ENCODE data around the gene ALOXE3.

The ALOXE3 gene

GRCh38 chr17:8150194-8151119, 32.1 kb upstream of the ALOXE3 start:
- H3K27ac Mint-ChIP-seq, result peak overlapping the region; percentile 45
- peaks cover 34% of the 10 kb centered on the region for H3K4me1 Mint-ChIP-seq (ENCODE audit: low read depth)
- H3K4me3 Mint-ChIP-seq, result peak overlapping the region; percentile 95
- DNase-seq (ENCODE audit: low spot score), result no peak
- peaks cover 23% of the 10 kb centered on the region for H3K36me3 Mint-ChIP-seq (ENCODE audit: low read depth)
- no peaks in the 10 kb centered on the region for H3K27me3 Mint-ChIP-seq (ENCODE audit: low read depth)
- no peaks in the 10 kb centered on the region for H3K9me3 Mint-ChIP-seq

GRCh38 chr17:8149419-8150193, 31.3 kb upstream of the ALOXE3 start:
- Mint-ChIP-seq H3K4me3 (no peak overlapping the region), H3K27ac (no peak overlapping the region), H3K9me3 (no peaks in the 10 kb centered on the region), H3K36me3 (ENCODE audit: low read depth) (peaks cover 23% of the 10 kb centered on the region), H3K27me3 (ENCODE audit: low read depth) (no peaks in the 10 kb centered on the region), H3K4me1 (ENCODE audit: low read depth) (peaks cover 26% of the 10 kb centered on the region)
- no peak for DNase-seq (ENCODE audit: low spot score)

DNA sequence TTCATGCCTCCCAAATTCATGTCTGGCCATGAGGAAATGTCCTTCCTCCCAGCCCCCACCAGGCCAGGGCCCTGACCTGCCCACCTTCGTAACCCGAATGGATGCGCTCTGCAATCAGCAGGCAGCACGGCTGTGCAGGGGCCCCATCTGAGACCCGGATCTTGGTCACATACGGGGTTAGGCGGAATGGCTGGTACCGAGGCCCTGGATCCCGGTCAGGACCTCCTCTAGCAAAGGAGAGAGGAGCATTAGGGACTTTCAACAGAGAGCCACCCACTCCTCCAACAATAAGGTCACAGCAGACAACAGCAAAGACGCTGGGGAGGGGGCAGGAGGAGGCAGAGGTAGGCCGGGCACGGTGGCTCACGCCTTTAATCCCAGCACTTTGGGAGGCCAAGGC, 30.2 kb upstream of the ALOXE3 start:
- peaks cover 19% of the 10 kb centered on the region for H3K4me1 Mint-ChIP-seq (ENCODE audit: low read depth)

GRCh38 chr17:8147805-8148404, 29.6 kb upstream of the ALOXE3 start:
- H3K27me3 Mint-ChIP-seq (ENCODE audit: low read depth), result no peaks in the 10 kb centered on the region
- H3K36me3 Mint-ChIP-seq (ENCODE audit: low read depth), result peaks cover 29% of the 10 kb centered on the region
- no peak overlapping the region for H3K27ac Mint-ChIP-seq
- H3K9me3 Mint-ChIP-seq, result no peaks in the 10 kb centered on the region
- no peak for DNase-seq (ENCODE audit: low spot score)
- H3K4me3 Mint-ChIP-seq, result no peak overlapping the region
- H3K4me1 Mint-ChIP-seq (ENCODE audit: low read depth), result peaks cover 13% of the 10 kb centered on the region

More for the DNA sequence above, 30.2 kb upstream of the ALOXE3 start:
- Mint-ChIP-seq H3K36me3 (ENCODE audit: low read depth) (peaks cover 29% of the 10 kb centered on the region), H3K27ac (no peak overlapping the region), H3K9me3 (no peaks in the 10 kb centered on the region), H3K27me3 (ENCODE audit: low read depth) (no peaks in the 10 kb centered on the region), H3K4me3 (no peak overlapping the region)
- no peak for DNase-seq (ENCODE audit: low spot score)

DNA sequence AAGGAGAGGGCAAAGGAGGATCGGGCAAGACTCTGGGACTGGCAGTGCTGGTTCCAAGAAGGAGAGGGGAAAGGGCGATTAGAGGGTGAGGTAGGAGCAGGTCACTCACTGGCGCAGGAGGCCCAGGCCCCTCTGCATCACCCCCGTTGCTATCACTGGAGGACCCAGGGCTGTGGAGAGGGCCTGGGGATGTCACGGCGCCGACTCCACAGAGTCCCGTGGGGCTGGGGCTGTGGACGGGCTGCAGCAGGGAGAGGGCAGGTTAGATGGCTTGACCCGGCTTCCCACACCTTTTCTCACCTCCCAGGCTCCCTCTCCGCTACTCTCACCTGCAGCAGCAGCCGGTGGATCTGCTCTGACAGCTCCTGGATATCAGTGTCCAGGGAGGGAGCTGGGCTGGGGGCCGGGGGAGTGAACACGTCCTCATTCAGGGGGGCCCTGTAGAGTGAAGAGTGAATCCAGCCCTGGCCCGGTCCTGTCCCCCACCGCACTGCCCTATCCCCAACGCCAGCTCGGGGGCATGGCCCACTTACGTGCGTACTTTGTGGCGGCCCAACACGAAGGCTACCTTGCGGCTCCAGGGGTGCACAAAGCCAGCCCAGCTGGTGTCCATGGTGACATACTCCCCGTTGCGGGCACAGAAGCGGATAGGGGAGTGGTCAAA, 29.0 kb upstream of the ALOXE3 start:
- no peak for DNase-seq (ENCODE audit: low spot score)
- Mint-ChIP-seq H3K4me3 (no peak overlapping the region), H3K27me3 (ENCODE audit: low read depth) (no peaks in the 10 kb centered on the region), H3K9me3 (no peaks in the 10 kb centered on the region), H3K36me3 (ENCODE audit: low read depth) (peaks cover 30% of the 10 kb centered on the region), H3K27ac (peak overlapping the region; percentile 12), H3K4me1 (ENCODE audit: low read depth) (peaks cover 6% of the 10 kb centered on the region)

GRCh38 chr17:8146381-8147140, 28.2 kb upstream of the ALOXE3 start:
- Mint-ChIP-seq H3K9me3 (no peaks in the 10 kb centered on the region), H3K27ac (peak overlapping the region; percentile 12), H3K4me1 (ENCODE audit: low read depth) (peaks cover 2% of the 10 kb centered on the region), H3K27me3 (ENCODE audit: low read depth) (no peaks in the 10 kb centered on the region), H3K36me3 (ENCODE audit: low read depth) (peaks cover 35% of the 10 kb centered on the region), H3K4me3 (no peak overlapping the region)
- DNase-seq (ENCODE audit: low spot score), result no peak

DNA sequence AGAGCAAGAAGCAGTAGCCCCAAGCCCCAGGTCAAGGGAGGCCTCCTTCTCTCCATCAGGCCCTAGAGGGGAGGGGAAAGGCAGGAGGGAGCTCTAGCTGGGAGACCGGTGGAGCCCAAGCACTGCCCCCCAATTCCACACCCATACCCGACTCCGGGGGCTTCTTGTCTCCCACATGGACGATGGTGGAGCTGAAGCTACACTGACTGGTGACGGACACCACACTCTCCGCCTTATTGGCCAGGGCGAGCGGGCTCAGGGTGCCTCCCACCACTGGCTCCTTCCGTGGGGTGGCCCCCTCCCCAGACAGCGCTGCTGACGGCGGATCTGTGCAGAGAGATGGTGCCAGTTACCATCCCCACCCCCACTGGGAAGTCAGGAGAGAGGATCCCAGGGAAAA, 27.5 kb upstream of the ALOXE3 start:
- no peak for DNase-seq (ENCODE audit: low spot score)
- H3K36me3 Mint-ChIP-seq (ENCODE audit: low read depth), result peaks cover 39% of the 10 kb centered on the region
- H3K4me3 Mint-ChIP-seq, result no peak overlapping the region
- no peaks in the 10 kb centered on the region for H3K4me1 Mint-ChIP-seq (ENCODE audit: low read depth)
- no peaks in the 10 kb centered on the region for H3K9me3 Mint-ChIP-seq
- H3K27ac Mint-ChIP-seq, result peak overlapping the region; percentile 2
- H3K27me3 Mint-ChIP-seq (ENCODE audit: low read depth), result no peaks in the 10 kb centered on the region

GRCh38 chr17:8144401-8145231, 26.3 kb upstream of the ALOXE3 start:
- peaks cover 34% of the 10 kb centered on the region for H3K36me3 Mint-ChIP-seq (ENCODE audit: low read depth)
- H3K27me3 Mint-ChIP-seq (ENCODE audit: low read depth), result no peaks in the 10 kb centered on the region
- H3K4me1 Mint-ChIP-seq (ENCODE audit: low read depth), result no peaks in the 10 kb centered on the region
- H3K27ac Mint-ChIP-seq, result no peak overlapping the region
- H3K9me3 Mint-ChIP-seq, result no peaks in the 10 kb centered on the region
- H3K4me3 Mint-ChIP-seq, result no peak overlapping the region
- no peak for DNase-seq (ENCODE audit: low spot score)

- Mint-ChIP-seq H3K4me1 (ENCODE audit: low read depth) (no peaks in the 10 kb centered on the region), H3K4me3 (no peak overlapping the region), H3K27me3 (ENCODE audit: low read depth) (no peaks in the 10 kb centered on the region), H3K9me3 (no peaks in the 10 kb centered on the region), H3K27ac (no peak overlapping the region), H3K36me3 (ENCODE audit: low read depth) (peaks cover 33% of the 10 kb centered on the region)
- no peak for DNase-seq (ENCODE audit: low spot score)
Observed at GRCh38 chr17:8143581-8144400, 25.5 kb upstream of the ALOXE3 start.

- Mint-ChIP-seq H3K4me1 (ENCODE audit: low read depth) (no peaks in the 10 kb centered on the region), H3K9me3 (no peaks in the 10 kb centered on the region), H3K4me3 (no peak overlapping the region), H3K27me3 (ENCODE audit: low read depth) (no peaks in the 10 kb centered on the region), H3K27ac (no peak overlapping the region), H3K36me3 (ENCODE audit: low read depth) (peaks cover 33% of the 10 kb centered on the region)
- DNase-seq (ENCODE audit: low spot score), result no peak
Observed at GRCh38 chr17:8142887-8143580, 24.7 kb upstream of the ALOXE3 start.

- Mint-ChIP-seq H3K4me1 (ENCODE audit: low read depth) (no peaks in the 10 kb centered on the region), H3K36me3 (ENCODE audit: low read depth) (peaks cover 29% of the 10 kb centered on the region), H3K27me3 (ENCODE audit: low read depth) (no peaks in the 10 kb centered on the region), H3K27ac (no peak overlapping the region), H3K4me3 (no peak overlapping the region), H3K9me3 (no peaks in the 10 kb centered on the region)
- DNase-seq (ENCODE audit: low spot score), result no peak
Observed at GRCh38 chr17:8142158-8142886, 24.0 kb upstream of the ALOXE3 start.
